GM19099 (cell line): ENCODE measurements around the gene BTN1A1.
A peak's percentile ranks its signal among the peaks of the same experiment; 100 is the strongest.

Experiments
- POLR2A ChIP-seq: IDR thresholded peaks from 3 replicates; pipeline ENCODE4 v1.6.1; 2011; ENCODE audit warnings: low read depth; ENCODE audit not compliant: insufficient read length; ENCODE audit errors: extremely low read depth

Gene BTN1A1

GRCh38 chr6:26493258-26493657, 6.8 kb upstream of the BTN1A1 start:
- TF ChIP-seq POLR2A, result no peak

DNA sequence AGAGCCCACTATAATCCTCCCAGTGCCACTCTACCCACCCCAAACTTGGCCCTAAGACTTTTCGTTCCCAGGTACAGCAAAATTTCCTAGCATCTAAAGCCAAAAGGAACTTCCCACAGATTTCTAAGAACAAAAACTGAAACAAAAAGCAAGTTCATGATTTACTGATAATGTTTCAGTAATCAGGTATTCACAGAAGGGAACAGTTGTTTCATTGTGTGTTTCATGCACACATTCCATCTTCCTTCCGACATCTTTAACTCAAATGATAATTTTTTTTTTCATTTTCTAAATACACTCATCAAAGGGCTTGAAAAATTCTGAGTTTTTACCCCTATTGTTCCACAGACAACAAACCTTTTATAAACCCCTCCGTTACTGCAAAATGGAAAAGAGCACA, 6.0 kb upstream of the BTN1A1 start:
- TF ChIP-seq POLR2A, result no peak

DNA sequence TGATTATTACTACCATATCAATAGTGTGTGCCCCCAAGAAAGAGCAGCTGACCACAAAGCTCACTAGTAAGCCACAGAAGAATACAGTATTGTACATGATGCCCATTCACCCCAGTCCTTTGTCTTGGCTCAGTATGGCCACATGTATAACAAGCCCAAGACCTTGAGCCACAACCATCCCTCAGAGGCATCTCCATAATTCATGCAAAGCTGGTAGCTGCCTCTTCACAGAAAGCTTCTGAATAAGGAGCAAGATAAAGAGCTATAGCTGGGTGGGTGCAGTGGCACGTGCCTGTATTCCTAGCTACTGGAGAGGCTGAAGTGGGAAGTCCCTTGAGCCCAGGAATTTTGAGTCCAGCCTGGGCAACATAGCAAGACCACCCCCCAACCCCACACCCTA, 4.8 kb upstream of the BTN1A1 start:
- no peak for TF ChIP-seq POLR2A

GRCh38 chr6:26497610-26498009, 2.5 kb upstream of the BTN1A1 start:
- no peak for TF ChIP-seq POLR2A

GRCh38 chr6:26501482-26501986, 1.4 kb downstream of the BTN1A1 start:
- no peak for TF ChIP-seq POLR2A

GRCh38 chr6:26502165-26502564, 2.1 kb downstream of the BTN1A1 start:
- TF ChIP-seq POLR2A, result no peak

DNA sequence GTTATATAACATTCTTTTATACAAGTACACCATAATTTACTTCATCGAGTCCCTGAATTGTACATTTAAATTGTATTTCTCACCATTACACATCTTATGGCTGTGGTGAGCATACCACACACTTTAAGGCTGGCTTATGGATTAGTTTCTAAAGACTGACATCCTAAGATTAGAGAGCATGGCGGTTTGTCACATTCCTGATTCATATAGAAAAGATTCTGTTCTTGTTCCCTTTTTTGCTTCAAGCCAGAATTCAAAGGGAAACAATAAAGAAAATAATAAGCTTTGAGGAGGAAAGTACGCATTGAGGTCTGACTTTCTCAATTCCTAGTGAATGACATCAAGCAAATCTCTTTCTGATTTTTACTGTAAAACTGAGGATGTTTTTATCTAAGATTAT, 2.5 kb downstream of the BTN1A1 start:
- no peak for TF ChIP-seq POLR2A

DNA sequence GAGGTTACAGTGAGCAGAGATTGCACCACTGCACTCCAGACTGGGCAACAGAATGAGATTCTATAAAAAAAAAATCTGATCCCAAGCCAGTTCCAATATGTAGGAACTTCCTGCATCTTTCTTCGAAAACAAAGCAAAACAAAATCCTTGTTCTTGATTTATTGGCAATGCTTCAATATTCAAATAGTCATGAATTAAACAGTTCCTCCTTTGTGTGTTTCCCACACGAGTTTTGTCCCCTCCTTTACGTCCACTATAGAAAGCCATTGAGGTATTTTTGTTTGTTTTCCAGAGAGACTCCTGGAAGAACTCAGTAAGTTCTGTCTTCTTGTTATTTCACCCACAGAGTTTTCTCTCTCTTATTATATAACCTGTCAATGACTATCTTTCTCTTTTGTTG, 7.6 kb downstream of the BTN1A1 start:
- TF ChIP-seq POLR2A, result no peak

DNA sequence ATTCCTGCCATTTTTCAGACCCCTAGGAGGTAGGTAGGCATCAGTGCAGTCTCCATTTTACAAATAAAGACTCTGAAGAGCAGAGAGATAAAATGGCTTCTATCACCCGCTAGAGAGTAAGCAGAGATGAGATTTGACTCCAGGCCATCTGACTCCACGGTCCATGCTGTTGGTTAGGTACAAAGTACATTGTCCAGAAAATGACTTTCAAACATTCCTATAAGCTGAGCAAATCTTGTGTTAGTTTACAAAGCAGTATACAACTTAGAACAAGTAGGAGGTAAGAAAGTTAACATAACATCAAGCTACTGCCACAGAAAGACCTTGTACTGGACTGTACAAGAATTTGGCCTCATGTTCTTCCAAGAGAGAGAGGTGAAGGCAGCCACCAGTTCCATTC, 14.9 kb downstream of the BTN1A1 start:
- no peak for TF ChIP-seq POLR2A

- TF ChIP-seq POLR2A, result no peak
These were observed 16.7 kb downstream of the BTN1A1 start for GRCh38 chr6:26516481-26517427.

DNA sequence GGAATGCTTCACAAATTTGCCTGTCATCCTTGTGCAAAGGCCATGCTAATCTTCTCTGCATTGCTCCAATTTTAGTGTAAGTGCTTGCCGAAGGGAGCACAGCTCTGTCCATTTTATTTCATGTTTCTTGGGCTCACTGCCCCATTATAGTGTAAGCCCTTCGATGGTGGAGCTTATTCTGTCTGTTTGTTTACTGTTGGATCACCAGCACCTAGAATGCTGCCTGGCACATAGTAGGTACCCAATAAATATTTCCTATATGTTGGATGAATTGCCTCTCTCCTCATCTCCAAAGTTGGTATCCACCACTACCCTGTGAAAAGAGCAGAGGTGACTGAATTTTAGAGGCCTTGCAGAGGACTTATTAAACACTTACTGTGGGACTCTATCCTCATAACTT, 19.3 kb downstream of the BTN1A1 start:
- no peak for TF ChIP-seq POLR2A

- TF ChIP-seq POLR2A, result no peak
These were observed 20.2 kb downstream of the BTN1A1 start for GRCh38 chr6:26520237-26520849.

DNA sequence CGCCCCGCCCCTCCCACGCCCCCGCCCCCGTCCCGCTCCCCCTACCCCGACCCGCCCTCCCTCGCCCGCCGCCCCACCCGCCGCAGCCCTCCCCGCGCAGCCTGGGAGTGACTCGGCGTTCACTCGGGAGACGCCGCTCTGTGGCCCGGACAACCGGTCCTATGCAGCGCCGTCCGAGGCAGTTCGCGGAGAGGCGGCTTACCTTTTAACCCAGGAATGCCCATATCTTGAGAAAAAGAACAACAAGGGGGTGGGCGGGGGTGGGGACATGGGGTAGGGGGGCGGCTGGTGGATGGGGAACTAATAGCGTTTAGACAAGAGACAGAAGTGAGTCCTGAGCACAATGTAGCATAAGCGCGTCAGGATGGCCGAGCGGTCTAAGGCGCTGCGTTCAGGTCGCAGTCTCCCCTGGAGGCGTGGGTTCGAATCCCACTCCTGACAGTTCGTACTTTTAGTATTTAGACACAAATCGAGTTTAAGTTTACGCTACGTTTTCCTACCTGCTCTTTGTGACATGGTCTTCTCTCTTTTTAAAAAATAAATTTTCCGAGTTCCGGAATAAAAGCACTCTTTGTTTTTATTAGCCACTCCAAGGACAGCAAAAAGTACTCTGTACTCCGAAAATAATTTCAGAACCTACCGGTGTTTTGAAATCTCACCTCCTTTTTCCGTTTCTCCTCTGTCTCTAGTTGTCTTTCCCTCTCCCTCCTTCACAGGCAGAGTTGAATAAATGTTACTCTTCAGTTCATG, 20.9 kb downstream of the BTN1A1 start:
- TF ChIP-seq POLR2A, result peak; percentile 50

DNA sequence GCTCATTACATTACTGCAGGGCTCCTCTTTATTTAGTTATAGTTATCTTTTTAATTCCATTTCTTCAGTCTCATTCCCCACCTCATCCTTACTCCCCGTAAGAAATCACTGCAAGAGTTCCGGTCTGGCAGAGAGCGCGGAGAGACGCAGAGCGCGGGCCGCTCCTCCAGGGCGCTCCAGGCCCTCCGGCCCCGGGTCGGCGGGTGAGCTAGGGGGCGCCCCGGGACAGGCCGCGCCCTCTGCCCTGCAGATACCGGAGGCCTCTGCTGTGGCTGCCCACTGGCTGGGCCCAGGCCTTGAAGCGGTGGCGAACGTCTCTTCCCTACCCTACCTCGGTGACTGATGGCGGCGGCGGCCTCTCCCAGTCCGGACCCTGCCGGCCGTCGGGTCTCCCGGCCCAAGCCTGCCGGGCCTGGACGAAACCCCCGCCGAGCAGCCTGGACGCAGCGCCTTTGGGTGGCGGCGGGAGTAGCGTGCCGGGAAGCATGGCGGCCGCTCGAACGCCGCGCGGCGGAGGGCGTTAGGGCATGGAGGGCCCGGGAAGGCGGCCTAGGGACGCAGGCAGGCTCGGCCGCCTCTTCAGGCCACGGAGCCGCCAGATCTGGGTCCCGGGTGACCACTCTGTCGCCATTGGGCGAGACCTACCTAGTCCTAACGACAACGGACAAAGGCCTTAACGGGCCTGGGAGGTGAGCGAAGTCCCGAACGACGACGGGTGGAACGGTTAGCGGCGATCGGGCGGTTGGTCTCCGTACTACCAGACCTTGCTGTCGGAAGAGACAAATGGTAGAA, 21.7 kb downstream of the BTN1A1 start:
- peak; percentile 80 for TF ChIP-seq POLR2A
